Nephron (organoid): Measurements from ENCODE around the gene SIGLEC7.

Experiments
- H3K27ac Mint-ChIP-seq, 3 experiments: 2 replicates each; pipeline ENCODE4 v1.8.0; 2020; ENCODE audit warnings: mixed read lengths in 3 of 3, mild to moderate bottlenecking in 2 of 3, moderate library complexity in 1 of 3
- H3K27me3 Mint-ChIP-seq: 2 replicates; pipeline ENCODE4 v1.8.0; 2021; ENCODE audit warnings: low read depth, mild to moderate bottlenecking, moderate library complexity, mixed read lengths
- H3K36me3 Mint-ChIP-seq: 2 replicates; pipeline ENCODE4 v1.8.0; 2020; ENCODE audit warnings: low read depth, mixed read lengths
- H3K4me1 Mint-ChIP-seq: 2 replicates; pipeline ENCODE4 v1.8.0; 2020; ENCODE audit warnings: mixed read lengths
- H3K4me3 Mint-ChIP-seq, 3 experiments: 2 replicates each; pipeline ENCODE4 v1.8.0; 2020; ENCODE audit warnings: mild to moderate bottlenecking in 3 of 3, mixed read lengths in 3 of 3, moderate library complexity in 2 of 3
- H3K9me3 Mint-ChIP-seq: 2 replicates; pipeline ENCODE4 v1.8.0; 2020; ENCODE audit warnings: mixed read lengths
- TF ChIP-seq, protein P1 (sequence below), 3 experiments: fragments of 200-600 bp; sonication (generic); IDR thresholded peaks; one replicate each; pipeline ENCODE4 v1.5.0; 2021; ENCODE audit warnings: antibody characterized with exemption in 3 of 3; ENCODE audit not compliant: unreplicated experiment in 3 of 3

SIGLEC7 gene

DNA sequence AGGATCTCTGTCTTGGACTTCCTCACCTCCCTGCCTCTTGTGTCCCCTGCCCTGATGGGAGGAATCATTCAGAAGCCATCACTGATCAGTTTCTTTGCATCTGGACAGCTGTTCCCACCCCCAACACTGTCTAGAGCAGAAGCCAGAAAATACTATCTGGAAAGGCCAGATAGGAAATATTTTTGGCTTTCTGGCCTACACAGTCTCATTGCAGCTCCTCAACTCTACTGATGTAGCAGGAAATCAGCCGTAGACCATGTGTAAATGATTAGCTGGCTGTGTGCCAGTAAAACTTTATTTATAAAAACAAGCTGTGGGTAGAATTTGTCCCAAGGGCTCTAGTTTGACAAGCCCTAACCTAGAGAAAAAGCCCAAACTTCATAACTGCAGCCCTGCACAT is 5.6 kb downstream of the SIGLEC7 start:
- Mint-ChIP-seq H3K4me3 (no peak overlapping the region), H3K36me3 (no peaks in the 10 kb centered on the region), H3K27ac (peak overlapping the region in 2 of 3 experiments; percentile 24 to 77), H3K9me3 (peaks cover 3% of the 10 kb centered on the region), H3K27me3 (peaks cover 21% of the 10 kb centered on the region), H3K4me1 (peaks cover 10% of the 10 kb centered on the region)
- TF ChIP-seq, protein P1, sequence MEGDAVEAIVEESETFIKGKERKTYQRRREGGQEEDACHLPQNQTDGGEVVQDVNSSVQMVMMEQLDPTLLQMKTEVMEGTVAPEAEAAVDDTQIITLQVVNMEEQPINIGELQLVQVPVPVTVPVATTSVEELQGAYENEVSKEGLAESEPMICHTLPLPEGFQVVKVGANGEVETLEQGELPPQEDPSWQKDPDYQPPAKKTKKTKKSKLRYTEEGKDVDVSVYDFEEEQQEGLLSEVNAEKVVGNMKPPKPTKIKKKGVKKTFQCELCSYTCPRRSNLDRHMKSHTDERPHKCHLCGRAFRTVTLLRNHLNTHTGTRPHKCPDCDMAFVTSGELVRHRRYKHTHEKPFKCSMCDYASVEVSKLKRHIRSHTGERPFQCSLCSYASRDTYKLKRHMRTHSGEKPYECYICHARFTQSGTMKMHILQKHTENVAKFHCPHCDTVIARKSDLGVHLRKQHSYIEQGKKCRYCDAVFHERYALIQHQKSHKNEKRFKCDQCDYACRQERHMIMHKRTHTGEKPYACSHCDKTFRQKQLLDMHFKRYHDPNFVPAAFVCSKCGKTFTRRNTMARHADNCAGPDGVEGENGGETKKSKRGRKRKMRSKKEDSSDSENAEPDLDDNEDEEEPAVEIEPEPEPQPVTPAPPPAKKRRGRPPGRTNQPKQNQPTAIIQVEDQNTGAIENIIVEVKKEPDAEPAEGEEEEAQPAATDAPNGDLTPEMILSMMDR (IDR thresholded peaks at IDR 0.05; ENCODE audit: unreplicated experiment in 3 of 3), result no peak

DNA sequence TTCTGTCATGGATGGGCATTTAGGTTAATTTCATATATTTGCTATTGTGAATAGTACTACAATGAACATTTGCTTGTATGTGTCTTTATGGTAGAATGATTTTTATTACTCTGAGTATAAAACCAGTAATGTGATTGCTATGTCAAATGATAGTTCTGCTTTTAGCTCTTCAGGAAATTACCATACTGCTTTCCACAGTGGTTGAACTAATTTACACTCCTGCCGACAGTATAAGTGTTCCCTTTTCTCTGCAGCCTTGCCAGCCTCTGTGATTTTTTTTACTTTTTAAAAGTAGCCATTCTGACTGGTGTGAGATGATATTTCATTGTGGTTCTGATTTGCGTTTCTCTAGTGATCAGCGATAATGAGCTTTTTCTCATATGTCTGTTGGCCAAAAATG is 6.5 kb downstream of the SIGLEC7 start:
- no peak overlapping the region for H3K27ac Mint-ChIP-seq

DNA sequence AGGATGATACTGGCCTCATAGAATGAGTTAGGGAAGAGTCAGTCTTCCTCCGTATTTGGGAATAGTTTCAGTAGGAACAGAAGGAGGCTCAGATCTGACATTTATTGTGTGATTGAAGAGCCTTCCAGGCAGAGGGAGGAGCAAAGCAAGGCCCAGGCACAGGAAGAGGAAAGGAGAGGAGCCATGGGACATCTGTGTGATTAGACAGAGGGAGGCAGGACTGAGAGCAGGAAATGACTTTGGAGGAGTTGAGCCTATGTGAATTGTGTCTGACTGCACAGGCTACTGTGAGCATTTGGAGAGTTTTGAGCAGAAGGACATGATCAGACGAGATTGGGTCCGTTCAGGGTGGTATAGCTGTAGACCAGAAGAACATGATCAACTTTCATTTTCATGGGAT is 8.5 kb downstream of the SIGLEC7 start:
- Mint-ChIP-seq H3K4me3 (no peak overlapping the region), H3K36me3 (no peaks in the 10 kb centered on the region), H3K4me1 (peaks cover 10% of the 10 kb centered on the region), H3K27ac (no peak overlapping the region), H3K27me3 (peaks cover 17% of the 10 kb centered on the region), H3K9me3 (peaks cover 3% of the 10 kb centered on the region)
- TF ChIP-seq, protein P1 (IDR thresholded peaks at IDR 0.05; ENCODE audit: unreplicated experiment in 3 of 3), result no peak

More for the DNA sequence above, 6.5 kb downstream of the SIGLEC7 start:
- H3K9me3 Mint-ChIP-seq, result peaks cover 3% of the 10 kb centered on the region
- no peak overlapping the region for H3K4me3 Mint-ChIP-seq
- peaks cover 10% of the 10 kb centered on the region for H3K4me1 Mint-ChIP-seq
- H3K27me3 Mint-ChIP-seq, result peaks cover 26% of the 10 kb centered on the region
- H3K36me3 Mint-ChIP-seq, result no peaks in the 10 kb centered on the region
- TF ChIP-seq, protein P1 (IDR thresholded peaks at IDR 0.05; ENCODE audit: unreplicated experiment in 3 of 3), result no peak

DNA sequence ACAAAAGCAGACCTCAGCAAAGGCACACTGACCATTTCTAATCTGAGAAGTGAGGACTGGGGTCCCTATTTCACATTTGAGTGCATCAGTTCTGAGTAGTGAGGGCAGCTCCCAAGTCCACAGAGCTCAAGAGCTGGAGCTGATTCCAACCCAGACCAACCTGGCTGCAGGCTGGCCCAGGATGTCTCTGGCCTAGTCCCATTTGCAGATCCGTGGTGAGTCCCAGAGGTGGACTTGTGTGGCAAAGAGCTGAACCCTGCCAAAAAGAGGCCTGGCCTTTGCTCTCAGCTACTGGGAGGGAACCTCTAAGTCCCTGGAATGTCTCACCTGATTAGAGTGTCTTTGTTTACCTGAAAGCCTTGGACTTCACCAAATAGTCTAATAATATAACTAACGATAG is 14.6 kb downstream of the SIGLEC7 start:
- Mint-ChIP-seq H3K27ac (no peak overlapping the region), H3K4me1 (peaks cover 6% of the 10 kb centered on the region), H3K36me3 (no peaks in the 10 kb centered on the region), H3K9me3 (no peaks in the 10 kb centered on the region), H3K4me3 (no peak overlapping the region), H3K27me3 (peaks cover 23% of the 10 kb centered on the region)
- TF ChIP-seq, protein P1 (IDR thresholded peaks at IDR 0.05; ENCODE audit: unreplicated experiment in 3 of 3), result no peak

DNA sequence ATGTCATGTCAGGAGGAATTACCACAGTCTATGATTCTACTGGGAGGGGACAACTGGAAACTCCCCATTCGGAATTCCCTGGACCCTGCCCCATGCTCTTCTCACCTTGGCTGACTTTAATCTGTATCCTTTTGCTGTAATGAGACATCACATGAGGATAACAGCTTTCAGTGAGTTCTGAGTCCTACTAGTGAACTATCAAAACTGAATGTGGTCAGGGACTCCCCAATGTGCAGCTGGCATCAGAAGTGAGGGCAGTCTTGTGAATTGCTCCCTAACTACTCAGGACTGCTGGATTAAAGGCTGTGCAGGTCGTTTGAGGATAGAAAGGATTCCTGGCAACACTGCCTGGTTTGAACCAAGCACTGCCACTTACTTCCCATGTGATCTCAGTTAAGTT is 15.2 kb downstream of the SIGLEC7 start:
- peaks cover 6% of the 10 kb centered on the region for H3K4me1 Mint-ChIP-seq
- H3K4me3 Mint-ChIP-seq, result no peak overlapping the region
- TF ChIP-seq, protein P1 (IDR thresholded peaks at IDR 0.05; ENCODE audit: unreplicated experiment in 3 of 3), result no peak
- H3K9me3 Mint-ChIP-seq, result no peaks in the 10 kb centered on the region
- H3K36me3 Mint-ChIP-seq, result no peaks in the 10 kb centered on the region
- H3K27ac Mint-ChIP-seq, result no peak overlapping the region
- H3K27me3 Mint-ChIP-seq, result peaks cover 23% of the 10 kb centered on the region

DNA sequence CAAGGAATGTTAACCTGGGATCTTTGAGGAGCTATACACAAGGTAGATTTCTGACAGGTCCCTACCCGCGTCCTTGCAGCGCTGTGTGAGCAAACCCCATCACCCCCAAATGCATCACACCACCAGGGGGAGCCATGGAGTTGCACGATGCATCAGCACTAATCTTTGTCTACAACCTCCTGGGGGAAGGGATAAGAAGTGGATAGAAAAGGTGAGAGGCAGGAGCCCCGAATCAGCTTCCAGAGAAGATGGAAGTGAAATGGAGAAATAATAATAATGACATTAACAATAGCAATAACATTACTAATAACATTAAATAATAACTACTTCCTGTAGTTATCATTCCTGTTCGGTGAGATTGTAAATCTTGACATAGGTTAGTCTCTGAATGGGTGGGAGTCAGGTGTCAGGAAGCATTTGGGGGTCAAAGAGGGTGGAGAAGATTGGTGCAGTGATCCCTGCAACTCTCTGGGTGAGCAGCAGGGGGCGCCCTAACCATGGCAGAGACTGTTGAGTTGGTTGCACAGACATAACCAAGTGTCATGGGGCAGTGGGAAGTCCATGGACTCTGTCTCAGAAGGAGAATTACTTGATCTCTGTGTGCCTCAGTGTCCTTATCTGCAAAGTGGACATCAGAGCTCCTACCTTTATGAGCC is 16.5 kb downstream of the SIGLEC7 start:
- Mint-ChIP-seq H3K36me3 (no peaks in the 10 kb centered on the region), H3K27ac (no peak overlapping the region), H3K27me3 (peaks cover 25% of the 10 kb centered on the region), H3K4me3 (no peak overlapping the region), H3K4me1 (peaks cover 6% of the 10 kb centered on the region), H3K9me3 (no peaks in the 10 kb centered on the region)
- TF ChIP-seq, protein P1 (IDR thresholded peaks at IDR 0.05; ENCODE audit: unreplicated experiment in 3 of 3), result peak; percentile 43 to 58 (median 53)
